C4-2B (cell line): ENCODE data around the gene SCARB1.

Experiments
- H3K27ac ChIP-seq: fragments of 450-650 bp; 2 replicates; pipeline ENCODE4 v1.5.1; 2017
- CTCF ChIP-seq: fragments of 450-650 bp; conservative IDR thresholded peaks from 2 replicates; pipeline ENCODE4 v1.5.1; 2017; ENCODE audit warnings: mild to moderate bottlenecking
- ZFX ChIP-seq: fragments of 450-650 bp; IDR thresholded peaks from 2 replicates; pipeline ENCODE4 v1.6.1; 2017

Gene SCARB1

GRCh38 chr12:124763594-124763979 is 100.1 kb downstream of the SCARB1 start:
- H3K27ac ChIP-seq = no peak overlapping the region
- no peak for TF ChIP-seq CTCF
- no peak for TF ChIP-seq ZFX

GRCh38 chr12:124762791-124763593 is 100.7 kb downstream of the SCARB1 start:
- TF ChIP-seq CTCF (no peak), ZFX (no peak)

GRCh38 chr12:124762384-124762783 is 101.3 kb downstream of the SCARB1 start:
- no peak overlapping the region for H3K27ac ChIP-seq
- TF ChIP-seq ZFX (no peak), CTCF (no peak)

More at GRCh38 chr12:124762791-124763593, 100.7 kb downstream of the SCARB1 start:
- no peak overlapping the region for H3K27ac ChIP-seq

GRCh38 chr12:124761871-124762270 is 101.8 kb downstream of the SCARB1 start:
- TF ChIP-seq CTCF (no peak), ZFX (no peak)
- H3K27ac ChIP-seq = no peak overlapping the region

- no peak overlapping the region for H3K27ac ChIP-seq
- TF ChIP-seq CTCF = no peak
- TF ChIP-seq ZFX = no peak
Observed at GRCh38 chr12:124761056-124761455, 102.6 kb downstream of the SCARB1 start.

GRCh38 chr12:124760560-124760959 is 103.1 kb downstream of the SCARB1 start:
- H3K27ac ChIP-seq = no peak overlapping the region

More at GRCh38 chr12:124760560-124760959, 103.1 kb downstream of the SCARB1 start:
- TF ChIP-seq CTCF (no peak), ZFX (no peak)
